Kidney capillary endothelial cell (primary cell): ENCODE measurements around the gene PRR19.

Experiments
- DNase-seq: peaks from one replicate; pipeline ENCODE4 v3.0.0-alpha.2; 2018; ENCODE audit warnings: low spot score

The PRR19 gene

DNA sequence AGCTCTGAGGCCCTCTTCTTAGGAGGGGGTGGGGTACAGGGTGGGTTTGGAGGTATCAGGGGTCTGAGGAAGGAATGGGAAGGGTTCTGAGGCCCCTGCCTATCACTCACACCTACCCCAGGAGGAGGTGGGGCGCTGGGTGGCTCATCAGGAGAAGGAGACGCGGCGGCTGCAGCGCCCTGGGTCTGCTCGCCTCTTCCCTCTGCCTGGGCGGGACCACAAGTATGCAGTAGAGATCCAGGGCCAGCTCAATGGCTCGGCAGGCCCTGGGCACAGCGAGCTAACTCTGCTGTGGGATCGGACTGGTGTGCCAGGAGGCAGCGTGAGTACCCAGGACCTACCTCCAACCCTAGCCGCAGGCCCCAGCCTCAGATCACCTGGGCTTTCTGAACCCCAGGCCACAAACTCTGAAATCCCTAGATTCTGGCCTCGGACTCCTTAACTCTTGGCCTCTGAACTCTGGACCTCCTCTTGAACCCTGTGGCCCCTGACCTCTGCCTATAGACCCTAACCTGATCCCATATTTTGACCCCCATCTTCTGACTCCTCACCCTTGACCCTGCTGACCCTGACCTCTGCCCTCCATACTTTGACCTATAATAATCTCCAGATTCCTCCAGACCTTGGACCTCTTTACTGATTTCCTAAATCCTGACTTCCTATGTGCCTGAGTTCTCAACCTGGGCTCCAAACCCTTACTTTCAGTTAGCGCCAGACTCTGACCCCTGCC is 47.6 kb downstream of the PRR19 start:
- DNase-seq: no peak

DNA sequence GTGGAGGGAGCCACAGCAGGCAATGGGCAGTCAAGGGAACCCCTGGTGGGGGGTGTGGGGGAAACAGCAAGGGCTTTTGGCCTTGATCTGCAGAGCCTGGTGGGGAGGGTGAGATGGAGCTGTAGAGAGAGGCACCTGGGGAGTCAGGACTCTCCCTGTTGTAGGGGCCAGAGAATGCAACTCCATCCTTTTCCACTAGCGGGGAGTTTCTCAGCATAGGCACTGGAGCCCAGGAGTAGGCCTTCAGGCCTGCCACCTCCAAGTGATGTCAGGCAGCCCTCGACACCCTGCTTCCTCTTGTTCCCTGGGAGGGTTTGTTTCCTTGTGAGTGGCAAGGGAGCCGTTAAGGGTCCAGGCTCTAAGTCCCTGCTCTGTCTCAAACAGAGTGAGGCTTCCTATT is 48.5 kb downstream of the PRR19 start:
- DNase-seq: no peak

DNA sequence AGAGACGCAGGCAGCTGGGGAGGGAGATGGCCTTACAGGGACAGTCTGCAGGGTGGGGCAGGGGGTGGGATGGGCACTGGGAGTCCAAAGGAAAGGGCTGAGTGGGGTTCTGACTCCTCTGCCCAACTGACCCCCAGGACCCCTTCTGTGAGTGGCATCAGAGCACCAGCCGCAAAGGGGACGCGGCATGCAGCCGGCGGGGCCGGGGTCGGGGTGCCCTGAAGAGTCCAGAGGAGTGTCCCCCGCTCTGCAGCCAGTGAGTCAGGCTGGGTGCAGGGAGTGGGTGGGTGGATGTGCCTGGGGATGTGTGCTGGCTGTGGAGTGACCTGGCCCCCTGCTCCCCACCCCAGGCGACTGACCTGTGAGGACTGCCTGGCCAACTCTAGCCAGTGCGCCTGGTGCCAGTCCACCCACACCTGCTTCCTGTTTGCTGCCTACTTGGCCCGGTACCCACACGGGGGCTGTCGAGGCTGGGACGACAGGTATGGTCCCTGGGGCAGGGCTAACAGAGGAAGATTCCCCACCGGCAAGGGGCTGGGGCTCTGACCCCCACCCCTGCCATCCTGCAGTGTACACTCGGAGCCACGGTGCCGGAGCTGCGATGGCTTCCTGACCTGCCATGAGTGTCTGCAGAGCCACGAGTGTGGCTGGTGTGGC is 49.3 kb downstream of the PRR19 start:
- no peak for DNase-seq

DNA sequence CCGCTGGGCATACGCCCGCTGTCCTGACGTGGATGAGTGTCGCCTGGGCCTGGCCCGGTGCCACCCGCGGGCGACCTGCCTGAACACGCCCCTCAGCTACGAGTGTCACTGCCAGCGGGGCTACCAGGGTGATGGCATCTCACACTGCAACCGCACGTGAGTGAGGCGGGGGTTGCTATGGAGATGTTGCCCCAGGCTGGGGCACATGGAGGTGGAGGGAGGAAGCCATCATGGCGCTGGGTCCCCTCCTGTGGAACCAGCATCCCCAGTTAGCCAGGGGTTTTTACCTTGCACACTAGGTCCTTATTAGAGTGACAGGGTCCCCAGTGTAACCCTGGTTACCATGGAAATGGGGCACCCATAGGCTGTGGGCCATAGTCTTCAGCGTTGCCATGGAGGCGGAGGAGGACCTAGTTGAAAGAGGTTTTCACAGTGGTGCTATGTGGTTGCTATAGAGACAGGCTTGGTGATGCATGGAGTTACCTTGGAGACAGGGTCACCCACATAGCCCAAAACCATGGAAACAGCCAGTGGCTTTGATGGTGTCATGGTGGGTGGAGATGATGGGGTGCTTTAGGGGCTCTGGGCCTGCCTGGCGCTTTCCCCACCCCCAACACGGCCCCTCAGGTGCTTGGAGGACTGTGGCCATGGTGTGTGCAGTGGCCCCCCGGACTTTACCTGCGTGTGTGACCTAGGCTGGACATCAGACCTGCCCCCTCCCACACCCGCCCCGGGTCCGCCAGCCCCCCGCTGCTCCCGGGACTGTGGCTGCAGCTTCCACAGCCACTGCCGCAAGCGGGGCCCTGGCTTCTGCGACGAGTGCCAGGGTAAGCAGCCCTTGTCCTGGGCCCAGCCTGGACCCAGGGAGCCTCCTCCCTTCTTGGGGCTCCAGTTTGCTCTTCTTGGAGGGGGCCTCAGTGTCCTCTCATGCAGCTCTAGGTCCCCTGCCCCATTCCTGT is 50.6 kb downstream of the PRR19 start:
- no peak for DNase-seq

DNA sequence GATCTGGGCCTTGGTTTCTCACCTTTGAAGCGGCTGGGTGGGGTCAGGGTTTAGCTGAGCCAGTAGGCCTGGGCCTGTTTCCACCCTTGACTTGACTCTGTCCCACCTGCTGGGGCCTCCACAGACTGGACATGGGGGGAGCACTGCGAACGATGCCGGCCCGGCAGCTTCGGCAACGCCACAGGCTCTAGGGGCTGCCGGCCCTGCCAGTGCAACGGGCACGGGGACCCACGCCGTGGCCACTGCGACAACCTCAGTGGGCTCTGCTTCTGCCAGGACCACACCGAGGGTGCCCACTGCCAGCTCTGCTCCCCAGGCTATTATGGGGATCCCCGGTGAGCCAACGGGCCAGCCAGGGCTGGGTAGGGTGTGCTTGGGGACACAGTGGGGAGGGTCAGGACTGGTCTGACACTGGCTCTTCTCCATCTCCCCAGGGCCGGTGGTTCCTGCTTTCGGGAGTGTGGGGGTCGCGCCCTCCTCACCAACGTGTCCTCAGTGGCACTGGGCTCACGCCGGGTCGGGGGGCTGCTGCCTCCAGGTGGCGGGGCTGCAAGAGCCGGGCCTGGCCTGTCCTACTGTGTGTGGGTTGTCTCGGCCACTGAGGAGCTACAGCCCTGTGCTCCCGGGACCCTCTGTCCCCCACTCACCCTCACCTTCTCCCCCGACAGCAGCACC is 51.5 kb downstream of the PRR19 start:
- DNase-seq: no peak

DNA sequence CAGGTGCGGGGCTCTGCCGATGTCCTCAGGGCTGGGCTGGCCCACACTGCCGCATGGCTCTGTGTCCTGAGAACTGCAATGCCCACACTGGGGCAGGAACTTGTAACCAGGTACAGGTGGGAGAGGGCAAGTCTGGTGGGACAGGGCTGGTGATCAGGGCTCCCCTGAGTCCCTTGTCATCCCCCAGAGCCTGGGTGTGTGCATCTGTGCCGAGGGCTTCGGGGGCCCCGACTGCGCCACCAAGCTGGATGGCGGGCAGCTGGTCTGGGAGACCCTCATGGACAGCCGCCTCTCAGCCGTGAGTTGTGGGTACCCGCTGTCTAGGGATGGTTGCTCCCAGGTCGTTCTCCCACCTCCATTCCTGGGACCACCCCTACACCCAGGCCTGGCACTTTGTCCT is 54.0 kb downstream of the PRR19 start:
- no peak for DNase-seq

DNA sequence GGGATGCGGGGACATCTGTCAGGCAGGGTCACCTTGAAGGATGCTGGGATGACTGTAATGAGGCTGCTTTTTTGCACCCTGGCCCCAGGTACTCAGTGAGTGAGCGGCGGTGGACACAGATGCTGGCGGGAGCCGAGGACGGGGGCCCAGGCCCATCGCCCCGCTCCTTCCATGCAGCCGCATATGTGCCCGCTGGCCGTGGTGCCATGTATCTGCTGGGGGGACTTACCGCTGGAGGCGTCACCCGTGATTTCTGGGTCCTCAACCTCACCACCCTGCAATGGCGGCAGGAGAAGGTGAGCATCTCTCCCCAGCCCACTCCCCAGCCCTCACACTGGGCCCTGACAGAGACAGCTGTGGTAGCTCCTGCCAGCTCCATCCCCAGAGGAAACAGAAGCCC is 54.8 kb downstream of the PRR19 start:
- DNase-seq: no peak

DNA sequence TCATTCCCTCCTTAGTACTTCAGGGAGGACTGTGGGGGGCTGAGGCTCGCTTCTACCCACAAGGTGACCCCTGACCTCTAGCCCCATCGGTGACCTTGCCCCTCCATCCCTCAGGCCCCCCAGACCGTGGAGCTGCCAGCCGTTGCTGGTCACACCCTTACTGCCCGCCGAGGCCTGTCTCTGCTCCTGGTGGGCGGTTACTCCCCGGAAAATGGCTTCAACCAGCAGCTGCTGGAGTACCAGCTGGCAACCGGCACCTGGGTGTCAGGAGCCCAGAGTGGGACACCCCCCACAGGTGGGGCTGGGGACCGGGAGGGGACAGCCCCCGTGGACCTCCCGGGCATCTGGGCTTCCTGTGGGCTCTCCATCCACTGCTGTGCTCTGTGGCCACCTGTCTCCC is 55.4 kb downstream of the PRR19 start:
- no peak for DNase-seq
